Adrenal gland (tissue), 5 donors: ENCODE results near the gene MINDY3.

Experiments used
- CTCF ChIP-seq, 6 experiments: fragments of 450-650 bp in 4 of 6; fragments of 200-600 bp in 2 of 6; sonication (generic) in 1 of 6; IDR thresholded peaks; 1 replicate in 5 of 6; 2 replicates in 1 of 6; pipeline versions ENCODE4 v1.5.1 to v1.8.0; 2016 to 2021; ENCODE audit warnings: antibody characterized with exemption in 6 of 6, mild to moderate bottlenecking in 2 of 6, moderate library complexity in 1 of 6
- POLR2A ChIP-seq, 2 donors: fragments of 450-650 bp; IDR thresholded peaks; one replicate each; pipeline ENCODE4 v1.6.1; 2017; ENCODE audit warnings: antibody characterized with exemption in 2 of 2, mild to moderate bottlenecking in 2 of 2, moderate library complexity in 1 of 2
- donor health status: DM: no; HTN: no; CAD: no.

- TF ChIP-seq CTCF (IDR thresholded peaks at IDR 0.05) (no peak), POLR2A (IDR thresholded peaks at IDR 0.05) (no peak)
Measured at GRCh38 chr10:15793664-15794063, 66.6 kb downstream of the MINDY3 start.
